Keratinocyte (primary cell): ENCODE measurements around the gene ZNF761. TPM values are rescaled to one million over a fixed set of nuclear protein-coding genes. Genes with fewer than 3 reads are reported as not detected.
"Not testable (repeated sequence)": the region's sequence is repeated elsewhere in the genome, so short reads cannot be mapped to it uniquely, and the experiment has no call there.

Experiments used
- DNase-seq: peaks from one replicate; pipeline ENCODE4 v3.0.0-alpha.2; 2011; ENCODE audit warnings: low read depth, missing footprints, low spot score
- FAIRE-seq: peaks from 2 replicates; lab custom pipeline; 2011; peaks lifted over from hg19 to GRCh38; lab: Jason Lieb, UNC
- H2AFZ ChIP-seq: 2 replicates; pipeline ENCODE4 v1.6.0; 2012; ENCODE audit warnings: low read length, control low read depth, inconsistent platforms; ENCODE audit not compliant: control insufficient read depth
- H3K27ac ChIP-seq: 2 replicates; pipeline ENCODE4 v1.5.1; 2011; ENCODE audit warnings: low read length; ENCODE audit not compliant: control insufficient read depth, insufficient read depth
- H3K27me3 ChIP-seq: 3 replicates; pipeline ENCODE4 v1.6.0; 2011; ENCODE audit warnings: low read length; ENCODE audit not compliant: control insufficient read depth, insufficient read depth; ENCODE audit errors: extremely low read depth
- H3K36me3 ChIP-seq, 2 experiments: 2 replicates in 1 of 2; 3 replicates in 1 of 2; pipeline ENCODE4 v1.5.1; 2011; ENCODE audit warnings: low read length in 2 of 2, mild to moderate bottlenecking in 1 of 2; ENCODE audit not compliant: control insufficient read depth in 2 of 2, insufficient read depth in 2 of 2; ENCODE audit errors: extremely low read depth in 1 of 2
- H3K4me1 ChIP-seq: 3 replicates; pipeline ENCODE4 v1.5.1; 2011; ENCODE audit warnings: low read length; ENCODE audit not compliant: control insufficient read depth, insufficient read depth; ENCODE audit errors: extremely low read depth
- H3K4me2 ChIP-seq: 3 replicates; pipeline ENCODE4 v1.6.0; 2011; ENCODE audit warnings: low read depth, low read length; ENCODE audit not compliant: control insufficient read depth, insufficient read depth; ENCODE audit errors: extremely low read depth
- H3K4me3 ChIP-seq, 3 experiments: fragments of 200-600 bp in 1 of 3; sonication (generic) in 1 of 3; 2 replicates in 2 of 3; 3 replicates in 1 of 3; pipeline ENCODE4 v1.5.1; 2011 to 2016; ENCODE audit warnings: low read length in 3 of 3, mild to moderate bottlenecking in 3 of 3, control low read depth in 2 of 3, inconsistent platforms in 1 of 3, low read depth in 1 of 3, mixed read lengths in 1 of 3, mixed run types in 1 of 3, moderate library complexity in 1 of 3; ENCODE audit not compliant: control insufficient read depth in 2 of 3, insufficient read depth in 2 of 3; ENCODE audit errors: extremely low read depth in 1 of 3
- H3K79me2 ChIP-seq: 2 replicates; pipeline ENCODE4 v1.6.0; 2012; ENCODE audit warnings: low read length; ENCODE audit not compliant: control insufficient read depth, insufficient read depth
- H3K9ac ChIP-seq: 3 replicates; pipeline ENCODE4 v1.6.0; 2011; ENCODE audit warnings: low read length; ENCODE audit not compliant: control insufficient read depth, insufficient read depth; ENCODE audit errors: extremely low read depth
- H3K9me1 ChIP-seq: 3 replicates; pipeline ENCODE4 v1.6.0; 2011; ENCODE audit warnings: low read length; ENCODE audit not compliant: control insufficient read depth, insufficient read depth; ENCODE audit errors: extremely low read depth
- H3K9me3 ChIP-seq: 2 replicates; pipeline ENCODE4 v1.5.1; 2012; ENCODE audit warnings: low read depth, low read length; ENCODE audit not compliant: control insufficient read depth
- H4K20me1 ChIP-seq: 3 replicates; pipeline ENCODE4 v1.6.0; 2011; ENCODE audit warnings: low read length; ENCODE audit not compliant: control insufficient read depth, insufficient read depth; ENCODE audit errors: extremely low read depth
- EZH2 ChIP-seq: IDR thresholded peaks from one replicate; pipeline ENCODE4 v1.6.1; 2012; ENCODE audit warnings: inconsistent platforms, mild to moderate bottlenecking, low read length, moderate library complexity
- dilution Hi-C: fragments of 300-500 bp; cut with MboI; formaldehyde crosslinking; loops from one replicate; pipeline ENCODE4 v1.7.0; 2020; ENCODE audit warnings: low sequenced_read_pairs; ENCODE audit not compliant: extremely low pct_ligation_motif_present
- polyA plus RNA-seq, 5 experiments: library from polyadenylated mRNA; depleted of rRNA in 3 of 5; stranded (reverse) in 3 of 5; stranded (forward) in 1 of 5; unstranded in 1 of 5; fragments of >200 nt; gene quantifications; 1 replicate in 1 of 5; 2 replicates in 3 of 5; 3 replicates in 1 of 5; pipeline versions ENCODE4 v1.2.1 to v1.2.3, GENCODE V29; 2011 to 2012; ENCODE audit warnings: missing spikeins in 2 of 5, low read depth in 1 of 5, low replicate concordance in 1 of 5
- TF ChIP-seq, protein P1 (sequence below), 3 experiments: IDR thresholded peaks in 1 of 3; conservative IDR thresholded peaks in 1 of 3; optimal IDR thresholded peaks in 1 of 3; 2 replicates in 2 of 3; 3 replicates in 1 of 3; pipeline versions ENCODE3 to v1.5.1; 2011; ENCODE audit warnings: low read length in 3 of 3, mild to moderate bottlenecking in 3 of 3, moderate library complexity in 2 of 3, control low read depth in 1 of 3, inconsistent platforms in 1 of 3; ENCODE audit not compliant: insufficient read depth in 2 of 3; ENCODE audit errors: extremely low read depth in 1 of 3

Gene ZNF761
- polyA plus RNA-seq, 1 donor (not counting 4 experiments of a cell fraction or from before 2014, with no cell fraction given), result 10.3 TPM

- H3K4me1 ChIP-seq, result no peaks in the 10 kb centered on the region
- no peak for DNase-seq
- no peak overlapping the region for H3K4me2 ChIP-seq
- FAIRE-seq, result no peak
- dilution Hi-C loops, result no loop called here
- no peaks in the 10 kb centered on the region for H3K79me2 ChIP-seq
- no peak overlapping the region for H3K9ac ChIP-seq
- H4K20me1 ChIP-seq, result no peaks in the 10 kb centered on the region
- TF ChIP-seq EZH2, result no peak
- TF ChIP-seq, protein P1, sequence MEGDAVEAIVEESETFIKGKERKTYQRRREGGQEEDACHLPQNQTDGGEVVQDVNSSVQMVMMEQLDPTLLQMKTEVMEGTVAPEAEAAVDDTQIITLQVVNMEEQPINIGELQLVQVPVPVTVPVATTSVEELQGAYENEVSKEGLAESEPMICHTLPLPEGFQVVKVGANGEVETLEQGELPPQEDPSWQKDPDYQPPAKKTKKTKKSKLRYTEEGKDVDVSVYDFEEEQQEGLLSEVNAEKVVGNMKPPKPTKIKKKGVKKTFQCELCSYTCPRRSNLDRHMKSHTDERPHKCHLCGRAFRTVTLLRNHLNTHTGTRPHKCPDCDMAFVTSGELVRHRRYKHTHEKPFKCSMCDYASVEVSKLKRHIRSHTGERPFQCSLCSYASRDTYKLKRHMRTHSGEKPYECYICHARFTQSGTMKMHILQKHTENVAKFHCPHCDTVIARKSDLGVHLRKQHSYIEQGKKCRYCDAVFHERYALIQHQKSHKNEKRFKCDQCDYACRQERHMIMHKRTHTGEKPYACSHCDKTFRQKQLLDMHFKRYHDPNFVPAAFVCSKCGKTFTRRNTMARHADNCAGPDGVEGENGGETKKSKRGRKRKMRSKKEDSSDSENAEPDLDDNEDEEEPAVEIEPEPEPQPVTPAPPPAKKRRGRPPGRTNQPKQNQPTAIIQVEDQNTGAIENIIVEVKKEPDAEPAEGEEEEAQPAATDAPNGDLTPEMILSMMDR (optimal IDR thresholded peaks at IDR 0.05 in 1 of 3, IDR thresholded peaks at IDR 0.05 in 1 of 3, conservative IDR thresholded peaks at IDR 0.05 in 1 of 3; ENCODE audit: extremely low read depth in 1 of 3, insufficient read depth in 2 of 3, low read length in 3 of 3), result no peak
- H3K36me3 ChIP-seq, result no peaks in the 10 kb centered on the region
- no peak overlapping the region for H3K27ac ChIP-seq
- H3K27me3 ChIP-seq, result no peaks in the 10 kb centered on the region
- H3K9me1 ChIP-seq, result no peaks in the 10 kb centered on the region
- no peaks in the 10 kb centered on the region for H3K9me3 ChIP-seq
- H3K4me3 ChIP-seq, result no peak overlapping the region
- no peak overlapping the region for H2AFZ ChIP-seq
Measured at GRCh38 chr19:53471916-53472315, 40.1 kb downstream of the ZNF761 start.

- DNase-seq, dilution Hi-C loops, FAIRE-seq, H3K36me3 ChIP-seq, H3K9me3 ChIP-seq, H3K79me2 ChIP-seq, H3K4me1 ChIP-seq, H3K27ac ChIP-seq, H3K9me1 ChIP-seq, H2AFZ ChIP-seq, H3K9ac ChIP-seq, H3K4me3 ChIP-seq, H4K20me1 ChIP-seq, H3K4me2 ChIP-seq, H3K27me3 ChIP-seq: not testable (repeated sequence)
Measured at GRCh38 chr19:53474832-53475231, 43.0 kb downstream of the ZNF761 start.

DNA sequence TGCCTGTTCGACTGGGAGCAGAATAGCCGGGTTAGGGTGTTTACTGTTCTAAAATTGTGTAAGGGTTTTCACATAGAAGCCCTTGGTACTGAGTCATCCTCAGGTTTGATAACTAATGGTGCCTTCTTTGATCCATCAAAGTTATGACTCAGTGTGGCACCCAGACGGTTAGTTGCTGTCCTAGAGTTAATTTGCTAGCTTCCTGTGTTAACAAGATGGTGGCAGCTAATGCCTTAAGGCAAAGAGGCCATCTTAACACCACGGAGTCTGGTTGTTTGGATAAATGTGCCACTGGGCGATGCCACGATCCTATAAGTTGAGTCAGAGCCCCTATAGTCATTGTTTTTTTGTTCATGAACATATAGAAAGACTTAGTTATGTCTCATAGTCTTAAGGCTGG lies 43.7 kb downstream of the ZNF761 start:
- peak; percentile 21 for DNase-seq
- FAIRE-seq, H3K9ac ChIP-seq, H3K27me3 ChIP-seq, H3K4me2 ChIP-seq, H3K4me3 ChIP-seq, H3K9me3 ChIP-seq, H2AFZ ChIP-seq, H3K27ac ChIP-seq, dilution Hi-C loops, H3K36me3 ChIP-seq, H4K20me1 ChIP-seq, H3K9me1 ChIP-seq, H3K79me2 ChIP-seq, H3K4me1 ChIP-seq: not testable (repeated sequence)

DNA sequence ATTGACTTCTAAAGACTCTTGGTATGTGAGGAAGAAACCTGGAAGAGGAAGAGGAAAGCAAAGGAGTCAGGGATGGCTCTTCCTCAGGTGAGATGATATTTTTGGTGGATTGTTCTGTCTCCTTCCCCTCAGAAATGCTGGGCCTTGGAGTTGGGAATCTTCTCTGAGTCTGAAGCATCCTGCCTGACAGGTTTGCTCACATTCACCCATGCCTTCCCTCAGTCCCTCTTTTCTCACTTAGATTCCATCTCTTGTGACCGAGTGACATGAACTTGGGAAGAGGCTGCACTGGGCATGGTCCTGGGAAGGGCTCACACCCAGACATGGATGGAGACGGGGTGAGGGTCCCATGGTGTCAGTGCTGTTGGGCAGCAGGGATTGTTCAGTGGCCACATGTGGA lies 52.0 kb downstream of the ZNF761 start:
- DNase-seq, H3K4me3 ChIP-seq, H2AFZ ChIP-seq, H4K20me1 ChIP-seq, H3K27me3 ChIP-seq, H3K4me1 ChIP-seq, H3K79me2 ChIP-seq, H3K4me2 ChIP-seq, H3K27ac ChIP-seq, H3K36me3 ChIP-seq, FAIRE-seq, H3K9me1 ChIP-seq, H3K9ac ChIP-seq, dilution Hi-C loops: not testable (repeated sequence)
- H3K9me3 ChIP-seq, result peaks cover 14% of the 10 kb centered on the region
